22Rv1 (cell line): ENCODE results near the gene GTF2H3.

Experiments used
- H3K27ac ChIP-seq: fragments of 450-650 bp; 2 replicates; pipeline ENCODE4 v1.5.1; 2017
- CTCF ChIP-seq: fragments of 450-650 bp; IDR thresholded peaks from 2 replicates; pipeline ENCODE4 v1.5.1; 2017; ENCODE audit warnings: mild to moderate bottlenecking
- ZFX ChIP-seq: fragments of 450-650 bp; IDR thresholded peaks from 2 replicates; pipeline ENCODE4 v1.6.1; 2017; ENCODE audit warnings: antibody characterized with exemption, borderline replicate concordance

Gene GTF2H3

GRCh38 chr12:123648401-123648800 is 14.8 kb downstream of the GTF2H3 start:
- H3K27ac ChIP-seq = no peak overlapping the region
- TF ChIP-seq CTCF (no peak), ZFX (no peak)

DNA sequence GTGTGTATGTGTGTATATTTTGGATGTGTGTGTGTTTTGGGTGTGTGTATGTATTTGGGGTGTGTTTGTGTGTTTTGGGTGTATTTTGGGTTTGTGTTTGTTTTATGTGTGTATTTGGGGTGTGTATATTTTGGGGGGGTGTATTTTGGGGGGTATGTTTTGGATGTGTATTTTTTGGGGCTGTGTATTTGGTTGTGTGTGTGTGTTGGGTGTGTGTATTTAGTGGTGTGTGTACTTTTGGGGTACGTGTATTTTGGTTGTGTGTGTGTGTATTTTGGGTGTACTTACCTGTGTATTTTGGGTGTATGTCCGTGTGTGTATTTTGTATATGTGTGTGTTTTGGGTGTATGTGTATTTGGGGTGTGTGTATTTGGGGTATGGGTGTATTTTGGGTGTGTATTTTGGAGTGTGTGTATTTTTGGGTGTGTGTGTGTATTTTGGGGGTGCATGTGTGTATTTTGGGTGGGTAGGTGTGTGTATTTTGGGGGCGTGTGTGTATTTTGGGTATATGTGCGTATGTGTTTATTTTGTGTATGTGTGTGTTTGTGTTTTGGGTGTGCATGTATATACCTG is 20.6 kb downstream of the GTF2H3 start:
- TF ChIP-seq ZFX = no peak
- no peak for TF ChIP-seq CTCF
- no peak overlapping the region for H3K27ac ChIP-seq

- TF ChIP-seq CTCF (no peak), ZFX (no peak)
- no peak overlapping the region for H3K27ac ChIP-seq
Observed at GRCh38 chr12:123655420-123655819, 21.8 kb downstream of the GTF2H3 start.

GRCh38 chr12:123656392-123656791 is 22.8 kb downstream of the GTF2H3 start:
- no peak overlapping the region for H3K27ac ChIP-seq
- TF ChIP-seq CTCF = no peak
- TF ChIP-seq ZFX = no peak

DNA sequence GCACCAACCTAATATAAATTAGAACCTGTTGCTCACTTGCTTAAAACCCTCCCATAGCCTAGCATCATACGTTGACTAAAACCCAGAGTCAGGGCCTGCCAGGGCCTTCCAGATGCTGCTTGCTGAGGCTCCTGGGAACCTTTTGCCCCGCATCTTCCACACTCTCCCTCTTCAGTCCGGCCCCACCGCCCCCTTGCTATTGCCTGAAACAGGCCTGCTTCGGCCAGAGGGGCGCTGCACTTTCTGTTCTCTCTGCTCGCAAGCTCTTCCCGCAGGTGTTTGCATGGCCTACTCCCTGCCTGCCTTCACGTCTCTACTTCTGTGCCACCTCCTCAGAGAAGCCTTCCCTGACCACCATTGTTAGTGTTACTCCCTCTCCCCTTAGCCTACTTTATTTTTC is 23.6 kb downstream of the GTF2H3 start:
- no peak for TF ChIP-seq CTCF
- TF ChIP-seq ZFX = no peak
- no peak overlapping the region for H3K27ac ChIP-seq

DNA sequence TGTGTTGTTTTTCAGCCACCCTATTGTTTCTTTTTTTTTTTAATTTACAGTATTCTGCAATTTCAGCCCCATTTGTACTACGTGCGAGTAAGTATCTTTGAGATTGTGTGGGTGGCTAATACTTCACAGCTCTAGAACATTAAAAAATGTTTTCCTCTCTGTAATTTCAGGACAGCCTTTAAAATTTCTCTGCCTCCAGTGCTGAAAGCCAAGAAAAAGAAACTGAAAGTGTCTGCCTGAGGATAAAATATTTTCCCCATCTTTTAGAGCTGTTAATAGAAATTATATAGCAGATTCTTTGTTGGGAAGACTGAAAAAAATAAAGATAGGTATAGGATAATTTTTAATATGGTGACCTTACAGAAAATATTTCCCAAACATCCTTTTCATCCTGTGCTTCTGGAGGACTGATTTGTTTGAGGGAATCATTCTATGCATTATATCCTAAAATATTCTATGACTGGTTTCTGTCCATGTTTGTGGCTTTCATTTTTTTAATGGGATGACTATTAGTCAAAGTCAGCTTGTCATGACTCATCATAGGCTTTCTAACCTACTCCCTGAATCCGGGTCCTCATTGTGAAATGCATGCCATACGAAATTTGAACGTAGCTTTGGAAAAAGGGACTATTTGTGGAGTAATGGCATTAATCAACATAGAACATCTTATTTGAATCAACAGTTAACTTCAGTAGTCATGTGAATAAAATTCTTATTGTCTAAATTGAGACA is 26.5 kb downstream of the GTF2H3 start:
- no peak overlapping the region for H3K27ac ChIP-seq
- TF ChIP-seq ZFX (no peak), CTCF (no peak)

DNA sequence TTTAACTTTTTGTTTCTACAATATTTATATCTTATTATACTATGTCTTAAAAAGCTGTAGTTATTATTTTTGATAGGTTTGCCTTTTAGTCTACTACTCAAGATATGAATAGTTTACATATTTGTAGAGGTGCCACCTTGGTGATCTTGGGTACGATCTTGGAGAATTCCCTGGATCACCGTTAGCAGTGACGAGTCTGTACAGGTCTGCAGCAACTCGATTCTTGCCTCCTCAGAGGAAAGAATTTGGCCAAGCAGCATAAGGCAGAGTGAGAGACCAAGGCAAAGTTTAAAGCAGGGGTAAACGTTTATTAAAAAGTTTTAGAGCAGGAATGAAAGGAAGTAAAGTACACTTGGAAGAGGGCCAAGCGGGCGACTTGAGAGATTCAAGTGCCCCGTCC is 34.1 kb downstream of the GTF2H3 start:
- no peak for TF ChIP-seq CTCF
- no peak for TF ChIP-seq ZFX
- H3K27ac ChIP-seq = no peak overlapping the region
